Panc1 (cell line): ENCODE results near the gene COL6A3. TPM values are rescaled to one million over a fixed set of nuclear protein-coding genes. Genes with fewer than 3 reads are reported as not detected.

Experiments used
- ATAC-seq: fragments of 200-7000 bp; cut with Tn5 transposase; 2 replicates; pipeline ENCODE4 v1.9.1; 2020; ENCODE audit warnings: mild to moderate bottlenecking, moderate library complexity
- BruUV-seq: library from RNA; stranded (reverse); fragments of 400-500 nt; replicated peaks from 2 replicates; lab custom pipeline; 2021; lab: Mats Ljungman, UMichigan
- CTCF ChIA-PET: fragments of 300-600 bp; sonication (Branson Sonifier 250); formaldehyde crosslinking; loops from one replicate; lab custom pipeline; 2022; ENCODE audit warnings: antibody characterized with exemption; lab: Charles Lee
- POLR2A ChIA-PET: fragments of 300-600 bp; sonication (Branson Sonifier 250); formaldehyde crosslinking; loops from one replicate; lab custom pipeline; 2022; ENCODE audit warnings: antibody characterized with exemption; lab: Charles Lee
- DNase-seq: peaks from one replicate; pipeline ENCODE4 v3.0.0-alpha.2; 2010; ENCODE audit warnings: low read depth, low spot score
- H3K27ac ChIP-seq: 2 replicates; pipeline ENCODE4 v1.5.1; 2011; ENCODE audit warnings: mild to moderate bottlenecking, low read length, inconsistent platforms
- H3K27me3 ChIP-seq: fragments of 200-500 bp; sonication (Bioruptor generic); 2 replicates; pipeline ENCODE4 v1.6.0; 2014; ENCODE audit warnings: low read length, inconsistent platforms; ENCODE audit not compliant: control insufficient read depth, insufficient read depth
- H3K36me3 ChIP-seq: fragments of 200-500 bp; sonication (Bioruptor generic); 2 replicates; pipeline ENCODE4 v1.5.1; 2014; ENCODE audit warnings: inconsistent platforms, mild to moderate bottlenecking, low read length, moderate library complexity; ENCODE audit not compliant: control insufficient read depth, insufficient read depth
- H3K4me1 ChIP-seq: 2 replicates; pipeline ENCODE4 v1.5.1; 2011; ENCODE audit warnings: inconsistent platforms, mild to moderate bottlenecking, low read length, moderate library complexity; ENCODE audit not compliant: control insufficient read depth, insufficient read depth
- H3K4me3 ChIP-seq, 2 experiments: 2 replicates each; pipeline ENCODE4 v1.5.1; 2011 to 2012; ENCODE audit warnings: low read depth in 2 of 2, low read length in 2 of 2, mild to moderate bottlenecking in 2 of 2, inconsistent platforms in 1 of 2, moderate library complexity in 1 of 2
- H3K9me3 ChIP-seq: fragments of 200-500 bp; sonication (Bioruptor generic); 2 replicates; pipeline ENCODE4 v1.5.1; 2014; ENCODE audit warnings: low read depth, mild to moderate bottlenecking, inconsistent platforms, low read length, moderate library complexity; ENCODE audit not compliant: control insufficient read depth, insufficient read depth
- POLR2AphosphoS5 ChIP-seq: IDR thresholded peaks from 2 replicates; pipeline ENCODE4 v1.6.1; 2012; ENCODE audit warnings: mild to moderate bottlenecking, low read depth, low read length, moderate library complexity
- REST ChIP-seq, 2 experiments: IDR thresholded peaks; 2 replicates each; pipeline ENCODE4 v1.6.1; 2011 to 2012; ENCODE audit warnings: low read depth in 2 of 2, control low read depth in 1 of 2, low read length in 1 of 2, mild to moderate bottlenecking in 1 of 2, moderate library complexity in 1 of 2; ENCODE audit not compliant: insufficient read depth in 1 of 2
- SIN3A ChIP-seq: IDR thresholded peaks from 2 replicates; pipeline ENCODE4 v1.6.1; 2012; ENCODE audit warnings: low read depth, mild to moderate bottlenecking, low read length, moderate library complexity, borderline replicate concordance; ENCODE audit not compliant: insufficient read depth
- TCF7L2 ChIP-seq: IDR thresholded peaks from 2 replicates; pipeline ENCODE4 v1.6.1; 2011; ENCODE audit warnings: mild to moderate bottlenecking, low read depth, low read length, inconsistent platforms
- in situ Hi-C: cut with HindIII; loops from 2 replicates; pipeline ENCODE4 v1.10.0; 2016; ENCODE audit warnings: low sequenced_read_pairs, low pct_unique_long_range_greater_than_20kb
- intact Hi-C: fragments of 100-400 bp; cut with micrococcal nuclease; formaldehyde crosslinking; loops from one replicate; pipeline ENCODE4 v1.10.0; 2022; ENCODE audit not compliant: unreplicated experiment
- total RNA-seq: library from RNA; stranded (reverse); gene quantifications from one replicate; pipeline ENCODE4 v1.2.1, GENCODE V29; 2021; ENCODE audit not compliant: unreplicated experiment
- TF ChIP-seq, protein P1 (sequence below): fragments of 450-650 bp; IDR thresholded peaks from 2 replicates; pipeline ENCODE4 v1.5.1; 2017; ENCODE audit warnings: mild to moderate bottlenecking

Gene COL6A3
- total RNA-seq, 1 experiment from 2014 or later: 0.69 TPM

DNA sequence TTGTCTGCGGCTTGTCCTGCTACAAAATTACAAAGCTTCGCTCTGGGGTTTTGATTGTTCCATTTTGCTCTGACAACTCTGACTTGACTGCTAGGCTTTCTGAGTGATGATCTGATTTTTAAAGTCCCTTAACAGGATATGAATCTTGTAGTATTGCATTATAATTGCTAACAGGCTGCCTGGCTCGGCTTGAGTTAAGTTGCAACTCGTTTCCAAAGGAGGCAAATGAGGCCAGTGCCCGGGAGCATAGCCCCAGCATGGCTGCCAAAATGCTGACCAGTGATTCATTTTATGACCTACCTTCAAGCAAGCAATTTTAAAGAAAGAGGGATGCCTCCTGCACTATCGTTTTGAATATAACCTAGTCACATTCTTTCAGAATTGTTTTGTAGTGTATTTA lies 135.4 kb downstream of the COL6A3 start:
- no peak for DNase-seq
- TF ChIP-seq REST (IDR thresholded peaks at IDR 0.05; ENCODE audit: insufficient read depth in 1 of 2, low read depth in 2 of 2, low read length in 1 of 2) (no peak), SIN3A (no peak), TCF7L2 (no peak), POLR2AphosphoS5 (no peak)
- TF ChIP-seq, protein P1, sequence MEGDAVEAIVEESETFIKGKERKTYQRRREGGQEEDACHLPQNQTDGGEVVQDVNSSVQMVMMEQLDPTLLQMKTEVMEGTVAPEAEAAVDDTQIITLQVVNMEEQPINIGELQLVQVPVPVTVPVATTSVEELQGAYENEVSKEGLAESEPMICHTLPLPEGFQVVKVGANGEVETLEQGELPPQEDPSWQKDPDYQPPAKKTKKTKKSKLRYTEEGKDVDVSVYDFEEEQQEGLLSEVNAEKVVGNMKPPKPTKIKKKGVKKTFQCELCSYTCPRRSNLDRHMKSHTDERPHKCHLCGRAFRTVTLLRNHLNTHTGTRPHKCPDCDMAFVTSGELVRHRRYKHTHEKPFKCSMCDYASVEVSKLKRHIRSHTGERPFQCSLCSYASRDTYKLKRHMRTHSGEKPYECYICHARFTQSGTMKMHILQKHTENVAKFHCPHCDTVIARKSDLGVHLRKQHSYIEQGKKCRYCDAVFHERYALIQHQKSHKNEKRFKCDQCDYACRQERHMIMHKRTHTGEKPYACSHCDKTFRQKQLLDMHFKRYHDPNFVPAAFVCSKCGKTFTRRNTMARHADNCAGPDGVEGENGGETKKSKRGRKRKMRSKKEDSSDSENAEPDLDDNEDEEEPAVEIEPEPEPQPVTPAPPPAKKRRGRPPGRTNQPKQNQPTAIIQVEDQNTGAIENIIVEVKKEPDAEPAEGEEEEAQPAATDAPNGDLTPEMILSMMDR: no peak
- H3K36me3 ChIP-seq: no peaks in the 10 kb centered on the region
- ChIA-PET CTCF (interaction anchor here (0.7 kb wide), 1 partner anchor 10 kb away, joined by 3 read pairs; no protein-coding TSS in a partner anchor), POLR2A (no interaction called here)
- ATAC-seq: no peak
- intact Hi-C loops: no loop called here
- H3K4me3 ChIP-seq: no peak overlapping the region
- H3K27ac ChIP-seq: no peak overlapping the region
- in situ Hi-C loops: no loop called here
- H3K4me1 ChIP-seq: no peaks in the 10 kb centered on the region
- no TSS peak for BruUV-seq
- no peaks in the 10 kb centered on the region for H3K27me3 ChIP-seq
- no peaks in the 10 kb centered on the region; the same call in 1 of the 2 replicates for H3K9me3 ChIP-seq

DNA sequence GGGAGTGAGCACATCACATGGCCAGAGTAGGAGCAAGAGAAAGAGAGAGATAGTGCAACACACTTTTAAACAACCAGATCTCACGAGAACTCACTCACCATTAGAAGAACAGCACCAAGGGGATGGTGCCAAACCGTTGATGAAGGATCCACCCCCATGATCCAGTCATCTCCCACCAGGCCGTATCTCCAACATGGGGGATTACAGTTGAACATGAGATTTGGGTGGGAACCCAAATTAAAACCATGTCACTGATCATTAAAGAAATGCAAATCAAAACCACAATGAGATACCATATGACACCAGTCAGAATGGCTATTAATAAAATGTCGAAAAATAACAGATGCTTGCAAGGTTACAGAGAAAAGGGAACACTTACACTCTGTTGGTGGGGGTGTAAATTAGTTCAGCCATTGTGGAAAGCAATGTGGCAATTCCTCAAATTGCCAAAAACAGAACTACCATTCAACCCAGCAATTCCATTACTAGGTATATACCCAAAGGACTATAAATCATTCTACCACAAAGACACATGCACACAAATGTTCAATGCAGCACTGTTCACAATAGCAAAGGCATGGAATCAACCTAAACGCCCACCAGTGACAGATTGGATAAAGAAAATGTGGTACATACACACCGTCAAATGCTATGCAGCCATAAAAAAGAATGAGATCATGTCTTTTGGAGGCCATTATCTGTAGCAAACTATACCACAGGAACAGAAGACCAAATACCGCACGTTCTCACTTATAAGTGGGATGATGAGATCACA lies 137.1 kb downstream of the COL6A3 start:
- in situ Hi-C loops: no loop called here
- DNase-seq (no peak), ATAC-seq (no peak)
- no peaks in the 10 kb centered on the region; the same call in 1 of the 2 replicates for H3K9me3 ChIP-seq
- no peak overlapping the region for H3K4me3 ChIP-seq
- no peaks in the 10 kb centered on the region for H3K36me3 ChIP-seq
- H3K27ac ChIP-seq: no peak overlapping the region
- no peaks in the 10 kb centered on the region for H3K27me3 ChIP-seq
- intact Hi-C loops: no loop called here
- no peaks in the 10 kb centered on the region for H3K4me1 ChIP-seq
- CTCF ChIA-PET: no interaction called here
- POLR2A ChIA-PET: no interaction called here
- TF ChIP-seq TCF7L2 (no peak), SIN3A (no peak), POLR2AphosphoS5 (no peak), REST (IDR thresholded peaks at IDR 0.05; ENCODE audit: insufficient read depth in 1 of 2, low read depth in 2 of 2, low read length in 1 of 2) (no peak)
- TF ChIP-seq, protein P1: no peak
- no TSS peak for BruUV-seq
